ENCODE data around the gene COL13A1. TPM values are rescaled to one million over a fixed set of nuclear protein-coding genes. Genes with fewer than 3 reads are reported as not detected.
A peak's percentile ranks its signal among the peaks of the same experiment; 100 is the strongest.

Gene COL13A1
- total and polyA plus RNA-seq, 8 donors: 2.1 to 68.5 (median 52.4) TPM

- Histone ChIP-seq H3K36me3 (no peaks in the 10 kb centered on the region), H3K27ac (no peak overlapping the region), H3K9me3 (peaks cover 0 to 12% of the 10 kb centered on the region in 2 donors), H3K27me3 (peaks cover 0 to 22% of the 10 kb centered on the region in 2 donors), H3K4me1 (no peaks in the 10 kb centered on the region), H3K4me3 (no peak overlapping the region)
- TF ChIP-seq CTCF (IDR thresholded peaks at IDR 0.05): no peak
- no peak for ATAC-seq
- DNase-seq: no peak
- intact Hi-C loops (cut with DNase I): no loop called here
Measured at GRCh38 chr10:69980672-69981071, 179.0 kb downstream of the COL13A1 start.

DNA sequence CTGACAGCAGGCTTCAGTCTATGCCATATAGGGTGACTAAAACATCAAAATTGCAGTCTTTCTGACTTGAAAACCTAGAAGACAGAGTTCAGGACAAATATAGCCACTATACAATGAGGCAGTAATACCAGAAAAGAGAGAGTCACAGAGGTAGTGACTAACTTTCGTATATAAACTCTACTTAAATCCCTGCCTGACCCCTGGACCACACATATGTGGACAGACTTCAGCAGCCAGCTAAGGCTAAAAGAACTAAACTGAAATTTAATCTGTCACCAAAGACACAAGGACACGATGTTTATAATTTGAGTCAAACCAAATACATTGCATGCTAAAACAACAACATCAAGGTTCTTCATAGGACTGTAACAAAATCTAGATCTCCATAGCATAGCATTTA is 186.4 kb downstream of the COL13A1 start:
- peaks cover 0 to 17% of the 10 kb centered on the region in 2 donors for H3K27me3 ChIP-seq
- DNase-seq (no peak), ATAC-seq (no peak)
- H3K36me3 ChIP-seq: no peaks in the 10 kb centered on the region
- H3K4me1 ChIP-seq: no peaks in the 10 kb centered on the region
- H3K4me3 ChIP-seq: no peak overlapping the region
- TF ChIP-seq CTCF (IDR thresholded peaks at IDR 0.05): no peak
- no peak overlapping the region for H3K27ac ChIP-seq
- intact Hi-C loops (cut with DNase I): no loop called here
- no peaks in the 10 kb centered on the region for H3K9me3 ChIP-seq

DNA sequence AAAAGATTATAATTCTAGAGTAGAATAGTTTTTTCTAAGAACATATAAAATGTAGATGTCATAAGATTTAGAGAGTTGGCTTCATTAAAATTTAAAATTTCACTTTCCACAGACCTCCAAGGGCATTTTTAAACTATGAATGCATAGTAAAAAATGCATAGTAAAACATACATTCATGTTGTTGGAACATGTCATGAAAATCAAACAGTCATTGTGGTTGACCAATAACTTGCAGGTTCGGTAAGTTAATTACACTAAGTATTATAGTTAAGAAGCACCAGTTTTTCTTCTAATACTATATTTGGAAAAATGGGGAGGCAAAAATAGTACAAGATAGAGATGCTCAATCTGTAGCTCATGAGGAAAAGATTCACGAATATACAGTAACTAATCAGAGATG is 189.4 kb downstream of the COL13A1 start:
- H3K4me3 ChIP-seq: no peak overlapping the region
- no peak for TF ChIP-seq CTCF (IDR thresholded peaks at IDR 0.05)
- no peaks in the 10 kb centered on the region for H3K9me3 ChIP-seq
- peaks cover 0 to 9% of the 10 kb centered on the region in 2 donors for H3K27me3 ChIP-seq
- ATAC-seq: no peak
- DNase-seq: no peak
- H3K27ac ChIP-seq: no peak overlapping the region
- H3K36me3 ChIP-seq: no peaks in the 10 kb centered on the region
- no peaks in the 10 kb centered on the region for H3K4me1 ChIP-seq
- intact Hi-C loops (cut with DNase I): no loop called here

DNA sequence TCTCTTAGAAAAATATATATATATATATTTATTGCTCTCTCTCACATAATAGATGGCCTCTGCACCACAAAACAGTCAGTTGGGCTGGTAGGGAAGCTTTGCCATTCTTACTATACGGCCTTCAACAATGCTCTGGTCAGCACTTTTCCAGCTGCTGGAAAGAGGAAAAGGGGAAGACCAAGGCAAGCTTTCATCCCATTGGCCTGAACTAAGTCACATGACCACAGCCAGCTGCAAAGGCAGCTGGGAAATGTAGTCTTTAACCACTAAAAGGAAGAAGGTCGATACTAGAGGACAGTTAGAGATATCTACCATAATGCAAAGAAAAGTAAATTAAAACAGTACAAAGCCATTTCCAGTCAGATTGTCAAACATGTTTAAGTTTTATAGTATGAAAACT is 192.6 kb downstream of the COL13A1 start:
- peak; percentile 77 for ATAC-seq

DNA sequence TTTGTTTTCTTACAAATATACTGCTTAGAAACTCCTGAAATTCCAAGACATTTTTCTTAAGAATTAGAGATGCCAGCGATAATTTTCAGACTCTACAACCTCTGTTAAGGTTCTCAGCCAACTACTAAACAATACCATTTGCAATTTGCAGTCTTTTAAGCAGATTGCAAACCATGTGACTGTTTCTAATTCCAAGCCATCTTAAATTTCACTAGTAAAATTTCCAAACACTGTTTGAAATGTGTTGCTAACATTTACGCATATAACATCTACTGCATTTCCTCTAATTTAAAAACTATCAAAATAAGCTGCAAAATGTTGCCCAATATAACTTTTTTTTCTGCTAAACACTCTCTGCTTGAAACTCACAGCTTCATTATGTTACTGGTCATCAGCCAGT is 194.9 kb downstream of the COL13A1 start:
- peak in 1 of 4 donors; percentile 2 for DNase-seq
- H3K36me3 ChIP-seq: no peaks in the 10 kb centered on the region
- no peaks in the 10 kb centered on the region for H3K9me3 ChIP-seq
- no peak overlapping the region for H3K27ac ChIP-seq
- no peak overlapping the region for H3K4me3 ChIP-seq
- ATAC-seq: no peak
- no peaks in the 10 kb centered on the region for H3K4me1 ChIP-seq
- intact Hi-C loops (cut with DNase I): no loop called here
- TF ChIP-seq CTCF (IDR thresholded peaks at IDR 0.05): no peak
- no peaks in the 10 kb centered on the region for H3K27me3 ChIP-seq

More for the DNA sequence above, 192.6 kb downstream of the COL13A1 start:
- DNase-seq: peak in 2 of 4 donors; percentile 32 to 52
- no peak overlapping the region for H3K4me3 ChIP-seq
- intact Hi-C loops (cut with DNase I): no loop called here
- no peak overlapping the region for H3K27ac ChIP-seq
- no peak for TF ChIP-seq CTCF (IDR thresholded peaks at IDR 0.05)
- no peaks in the 10 kb centered on the region for H3K4me1 ChIP-seq
- no peaks in the 10 kb centered on the region for H3K36me3 ChIP-seq
- no peaks in the 10 kb centered on the region for H3K27me3 ChIP-seq
- no peaks in the 10 kb centered on the region for H3K9me3 ChIP-seq

Data from left lung (tissue), 10 donors.